Hepatocyte (in vitro differentiated cells): ENCODE results near the gene SLC9B1. TPM values are rescaled to one million over a fixed set of nuclear protein-coding genes. Genes with fewer than 3 reads are reported as not detected.

Experiments used
- DNase-seq: peaks from one replicate; pipeline ENCODE4 v3.0.0-alpha.2; 2016; ENCODE audit warnings: low spot score
- H2AFZ ChIP-seq: fragments of 200-600 bp; sonication (generic); 2 replicates; pipeline ENCODE4 v1.6.0; 2016; ENCODE audit warnings: antibody characterized with exemption, mild to moderate bottlenecking
- H3K27ac ChIP-seq: fragments of 200-600 bp; sonication (generic); 2 replicates; pipeline ENCODE4 v1.5.1; 2016; ENCODE audit warnings: mild to moderate bottlenecking
- H3K27me3 ChIP-seq: fragments of 200-600 bp; sonication (generic); 2 replicates; pipeline ENCODE4 v1.6.1; 2016
- H3K36me3 ChIP-seq: fragments of 200-600 bp; sonication (generic); replicated peaks from 2 replicates; pipeline ENCODE4 v1.5.1; 2016; ENCODE audit warnings: low read depth; ENCODE audit not compliant: insufficient read depth
- H3K4me1 ChIP-seq: fragments of 200-600 bp; sonication (generic); 2 replicates; pipeline ENCODE4 v1.5.1; 2016; ENCODE audit warnings: mild to moderate bottlenecking, moderate library complexity; ENCODE audit not compliant: insufficient read depth
- H3K4me2 ChIP-seq: fragments of 200-600 bp; sonication (generic); 2 replicates; pipeline ENCODE4 v1.6.0; 2016
- H3K4me3 ChIP-seq: fragments of 200-600 bp; sonication (generic); 2 replicates; pipeline ENCODE4 v1.5.1; 2016; ENCODE audit warnings: mild to moderate bottlenecking
- H3K79me2 ChIP-seq: fragments of 200-600 bp; sonication (generic); 2 replicates; pipeline ENCODE4 v1.6.0; 2017; ENCODE audit warnings: mild to moderate bottlenecking
- H3K9me2 ChIP-seq: fragments of 200-600 bp; sonication (generic); replicated peaks from 2 replicates; pipeline ENCODE4 v1.6.0; 2017; ENCODE audit warnings: mild to moderate bottlenecking; ENCODE audit not compliant: insufficient read depth
- H3K9me3 ChIP-seq: fragments of 200-600 bp; sonication (generic); 2 replicates; pipeline ENCODE4 v1.5.1; 2016; ENCODE audit warnings: low read depth, mild to moderate bottlenecking
- H4K20me1 ChIP-seq: fragments of 200-600 bp; sonication (generic); 2 replicates; pipeline ENCODE4 v1.6.0; 2016; ENCODE audit warnings: mild to moderate bottlenecking; ENCODE audit not compliant: insufficient read depth, poor library complexity, severe bottlenecking
- EZH2 ChIP-seq: fragments of 200-600 bp; sonication (generic); IDR thresholded peaks from 2 replicates; pipeline ENCODE4 v1.6.1; 2016; ENCODE audit warnings: antibody characterized with exemption, mild to moderate bottlenecking, borderline replicate concordance
- EZH2phosphoT487 ChIP-seq: fragments of 200-600 bp; sonication (generic); IDR thresholded peaks from one replicate; pipeline ENCODE4 v1.6.1; 2018; ENCODE audit warnings: antibody characterized with exemption, mild to moderate bottlenecking, low read depth, moderate library complexity; ENCODE audit not compliant: unreplicated experiment, severe bottlenecking
- WGBS: methylation state at CpG from one replicate; pipeline ENCODE4 v1.1.6; 2016; ENCODE audit warnings: low lambda C conversion rate; ENCODE audit errors: missing lambda C conversion rate; 5-methylcytosine and 5-hydroxymethylcytosine counted together
- polyA plus RNA-seq: library from polyadenylated mRNA; unstranded; fragments of >200 nt; fragmentation: Nextera tagmentation; extraction: Ambion mirVana; gene quantifications from 2 replicates; pipeline ENCODE4 v1.2.1, GENCODE V29; 2016
- total RNA-seq: library from RNA; depleted of rRNA; stranded (reverse); fragments of >200 nt; gene quantifications from 2 replicates; pipeline ENCODE4 v1.2.3, GENCODE V29; 2014
- TF ChIP-seq, protein P1 (sequence below): fragments of 200-600 bp; sonication (generic); IDR thresholded peaks from 2 replicates; pipeline ENCODE4 v1.5.1; 2016; ENCODE audit warnings: antibody characterized with exemption, mild to moderate bottlenecking; ENCODE audit not compliant: poor library complexity

SLC9B1 gene
- total and polyA plus RNA-seq, 2 experiments from 2014 or later: not detected

DNA sequence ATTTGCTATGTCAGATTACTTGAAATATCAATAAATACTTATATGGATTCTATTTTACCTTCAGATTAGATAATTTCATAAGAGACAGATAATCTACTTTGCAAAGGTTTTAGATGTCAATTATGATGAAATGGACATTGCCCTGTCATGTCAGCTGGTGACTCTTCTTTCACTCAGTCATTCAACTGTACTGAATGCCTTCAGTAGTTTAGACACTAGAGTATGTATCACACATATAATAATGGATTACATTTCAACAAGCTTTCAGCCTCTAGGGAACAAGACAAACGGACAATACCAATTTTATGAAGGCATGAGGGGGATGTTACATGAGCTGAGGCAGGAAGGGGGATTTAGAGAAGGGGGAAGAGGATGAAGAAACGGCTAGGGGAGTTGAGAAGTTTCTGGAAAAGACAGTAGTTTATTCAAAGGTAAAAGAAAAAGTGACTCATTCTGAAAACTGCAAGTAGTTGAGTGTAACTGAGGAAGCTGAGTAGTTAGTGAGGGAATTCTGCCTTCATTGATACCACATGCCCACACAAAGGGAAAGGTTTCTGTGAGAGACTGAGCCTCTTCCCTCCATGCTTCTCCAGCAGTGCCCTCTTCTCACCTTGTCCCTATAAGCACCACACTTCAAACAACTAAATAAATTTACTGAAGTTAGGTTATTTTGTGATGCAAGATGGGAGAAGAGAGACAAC lies 31.4 kb upstream of the SLC9B1 start:
- WGBS: 61% methylated on average over 2 of the region's 2 CpGs

GRCh38 chr4:103046416-103047290 lies 27.1 kb upstream of the SLC9B1 start:
- H3K9me2 ChIP-seq: no peaks in the 10 kb centered on the region
- no peak for TF ChIP-seq EZH2
- TF ChIP-seq, protein P1, sequence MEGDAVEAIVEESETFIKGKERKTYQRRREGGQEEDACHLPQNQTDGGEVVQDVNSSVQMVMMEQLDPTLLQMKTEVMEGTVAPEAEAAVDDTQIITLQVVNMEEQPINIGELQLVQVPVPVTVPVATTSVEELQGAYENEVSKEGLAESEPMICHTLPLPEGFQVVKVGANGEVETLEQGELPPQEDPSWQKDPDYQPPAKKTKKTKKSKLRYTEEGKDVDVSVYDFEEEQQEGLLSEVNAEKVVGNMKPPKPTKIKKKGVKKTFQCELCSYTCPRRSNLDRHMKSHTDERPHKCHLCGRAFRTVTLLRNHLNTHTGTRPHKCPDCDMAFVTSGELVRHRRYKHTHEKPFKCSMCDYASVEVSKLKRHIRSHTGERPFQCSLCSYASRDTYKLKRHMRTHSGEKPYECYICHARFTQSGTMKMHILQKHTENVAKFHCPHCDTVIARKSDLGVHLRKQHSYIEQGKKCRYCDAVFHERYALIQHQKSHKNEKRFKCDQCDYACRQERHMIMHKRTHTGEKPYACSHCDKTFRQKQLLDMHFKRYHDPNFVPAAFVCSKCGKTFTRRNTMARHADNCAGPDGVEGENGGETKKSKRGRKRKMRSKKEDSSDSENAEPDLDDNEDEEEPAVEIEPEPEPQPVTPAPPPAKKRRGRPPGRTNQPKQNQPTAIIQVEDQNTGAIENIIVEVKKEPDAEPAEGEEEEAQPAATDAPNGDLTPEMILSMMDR: peak; percentile 65
- DNase-seq: peak; percentile 62
- H3K4me1 ChIP-seq: no peaks in the 10 kb centered on the region
- H3K79me2 ChIP-seq: no peaks in the 10 kb centered on the region
- no peaks in the 10 kb centered on the region for H3K27me3 ChIP-seq
- H3K4me3 ChIP-seq: no peak overlapping the region
- H3K4me2 ChIP-seq: no peak overlapping the region
- no peak overlapping the region for H2AFZ ChIP-seq
- no peaks in the 10 kb centered on the region for H3K36me3 ChIP-seq
- no peaks in the 10 kb centered on the region for H3K9me3 ChIP-seq
- 42% methylated on average over 5 of the region's 5 CpGs for WGBS
- H4K20me1 ChIP-seq: no peaks in the 10 kb centered on the region
- H3K27ac ChIP-seq: no peak overlapping the region

More for the DNA sequence above, 31.4 kb upstream of the SLC9B1 start:
- Histone ChIP-seq H3K4me2 (no peak overlapping the region), H3K36me3 (no peaks in the 10 kb centered on the region), H4K20me1 (no peaks in the 10 kb centered on the region), H3K4me1 (no peaks in the 10 kb centered on the region), H2AFZ (no peak overlapping the region), H3K9me3 (no peaks in the 10 kb centered on the region), H3K27me3 (no peaks in the 10 kb centered on the region), H3K27ac (no peak overlapping the region), H3K9me2 (no peaks in the 10 kb centered on the region), H3K4me3 (no peak overlapping the region), H3K79me2 (no peaks in the 10 kb centered on the region)
- TF ChIP-seq EZH2phosphoT487 (no peak), EZH2 (no peak)
- TF ChIP-seq, protein P1: no peak
- no peak for DNase-seq

DNA sequence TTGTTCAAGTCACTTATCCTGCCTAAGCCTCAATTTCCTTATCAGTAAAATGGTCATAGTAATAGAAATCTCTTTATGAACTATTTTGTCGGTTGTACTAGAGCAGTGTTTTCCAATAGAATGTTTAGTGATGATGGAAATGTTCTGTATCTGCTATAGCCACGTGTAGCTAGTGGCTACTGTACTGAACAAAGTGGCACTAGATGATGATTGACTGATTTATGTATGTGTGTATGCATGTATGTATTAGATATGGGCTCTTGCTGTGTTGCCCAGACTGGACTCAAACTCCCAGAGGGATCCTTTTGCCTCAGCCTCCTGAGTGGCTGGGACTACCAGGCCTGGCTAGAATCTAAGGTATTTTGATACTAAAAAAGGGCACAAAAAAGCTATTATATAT lies 24.7 kb upstream of the SLC9B1 start:
- no peak for DNase-seq
- Histone ChIP-seq H3K4me3 (no peak overlapping the region), H3K36me3 (no peaks in the 10 kb centered on the region), H3K9me3 (no peaks in the 10 kb centered on the region), H3K27ac (no peak overlapping the region), H4K20me1 (no peaks in the 10 kb centered on the region), H3K4me1 (no peaks in the 10 kb centered on the region), H3K4me2 (no peak overlapping the region), H3K79me2 (no peaks in the 10 kb centered on the region), H2AFZ (no peak overlapping the region), H3K27me3 (no peaks in the 10 kb centered on the region), H3K9me2 (no peaks in the 10 kb centered on the region)
- TF ChIP-seq EZH2 (no peak), EZH2phosphoT487 (no peak)
- TF ChIP-seq, protein P1: no peak
- 91% methylated on average over 2 of the region's 2 CpGs for WGBS
